HL-60/S4 treated with phorbol 12-myristate 13-acetate at 8.2 ng/mL for 4 days and 3 days (cell line): Measurements from ENCODE around the gene MANEA.
"Not testable (repeated sequence)": the region's sequence is repeated elsewhere in the genome, so short reads cannot be mapped to it uniquely, and the experiment has no call there.

Experiments used
- in situ Hi-C: fragments of 300-500 bp; cut with MboI; formaldehyde crosslinking; loops from 2 replicates; pipeline ENCODE4 v1.15.0; 2022; ENCODE audit warnings: low sequenced_read_pairs

Gene MANEA, protein sequence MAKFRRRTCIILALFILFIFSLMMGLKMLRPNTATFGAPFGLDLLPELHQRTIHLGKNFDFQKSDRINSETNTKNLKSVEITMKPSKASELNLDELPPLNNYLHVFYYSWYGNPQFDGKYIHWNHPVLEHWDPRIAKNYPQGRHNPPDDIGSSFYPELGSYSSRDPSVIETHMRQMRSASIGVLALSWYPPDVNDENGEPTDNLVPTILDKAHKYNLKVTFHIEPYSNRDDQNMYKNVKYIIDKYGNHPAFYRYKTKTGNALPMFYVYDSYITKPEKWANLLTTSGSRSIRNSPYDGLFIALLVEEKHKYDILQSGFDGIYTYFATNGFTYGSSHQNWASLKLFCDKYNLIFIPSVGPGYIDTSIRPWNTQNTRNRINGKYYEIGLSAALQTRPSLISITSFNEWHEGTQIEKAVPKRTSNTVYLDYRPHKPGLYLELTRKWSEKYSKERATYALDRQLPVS

DNA sequence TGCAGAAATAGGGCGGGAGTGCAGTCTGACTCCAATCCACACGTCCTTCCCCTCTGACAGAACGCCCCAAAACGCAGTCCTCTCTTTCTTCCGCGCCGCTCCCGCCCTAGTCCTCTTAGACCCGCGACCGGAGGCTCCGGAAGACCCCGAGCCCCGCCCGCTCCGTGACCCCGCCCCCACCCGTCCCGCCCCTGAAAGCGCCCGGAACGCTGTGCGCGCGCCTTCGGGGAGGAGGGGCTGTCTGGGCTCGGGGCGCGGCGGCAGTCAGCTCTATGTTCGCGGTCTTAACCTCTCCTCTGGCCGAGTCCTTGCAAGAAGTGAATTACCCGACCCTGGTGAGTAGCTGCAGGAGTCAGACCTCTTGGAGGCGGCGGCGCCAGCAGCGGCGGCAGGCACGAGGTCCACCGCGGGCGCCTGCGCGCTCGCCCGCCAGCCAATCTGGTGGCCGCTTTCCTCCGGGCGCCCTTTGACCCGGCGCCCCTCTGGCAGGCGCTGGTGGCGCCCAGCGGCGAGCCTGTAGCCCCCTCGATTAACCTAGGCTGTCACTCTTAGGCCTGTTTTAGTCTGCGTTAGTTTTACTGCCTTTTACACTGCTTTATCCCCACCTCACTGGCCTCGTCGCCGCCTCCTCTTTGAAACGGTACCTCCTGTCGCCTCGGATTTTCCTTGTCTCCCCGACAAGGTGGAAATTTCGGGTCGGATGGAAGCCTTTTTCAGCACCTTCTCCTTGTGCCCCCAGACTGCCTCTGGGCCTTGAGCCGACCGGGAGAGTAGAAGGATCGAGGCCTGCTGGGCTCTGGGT is at the start of gene MANEA:
Gene MANEA, plus strand, starts transcription at position 232 of the 802 bp plus-strand sequence. CDS start 8,905 bp downstream, outside the sequence.
- in situ Hi-C loops: no loop called here

DNA sequence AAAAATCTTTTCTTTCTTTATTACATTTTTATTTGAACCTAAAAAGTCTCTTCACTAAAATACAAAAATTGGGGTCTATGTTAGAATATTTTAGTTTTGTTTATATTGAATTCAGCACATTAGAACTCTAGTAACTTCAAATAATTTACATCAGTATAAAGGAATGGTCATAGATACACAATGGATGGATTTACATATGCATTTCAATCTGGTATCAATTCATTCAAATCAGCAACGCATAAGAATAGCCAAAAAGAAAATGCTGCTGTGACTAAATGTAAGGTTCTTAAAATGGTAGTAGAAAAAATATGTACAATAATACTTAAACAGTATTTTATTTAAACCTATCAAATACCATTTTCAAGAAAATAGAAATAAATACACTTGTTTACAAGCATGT is 47.6 kb upstream of the MANEA start:
- in situ Hi-C loops: no loop called here

DNA sequence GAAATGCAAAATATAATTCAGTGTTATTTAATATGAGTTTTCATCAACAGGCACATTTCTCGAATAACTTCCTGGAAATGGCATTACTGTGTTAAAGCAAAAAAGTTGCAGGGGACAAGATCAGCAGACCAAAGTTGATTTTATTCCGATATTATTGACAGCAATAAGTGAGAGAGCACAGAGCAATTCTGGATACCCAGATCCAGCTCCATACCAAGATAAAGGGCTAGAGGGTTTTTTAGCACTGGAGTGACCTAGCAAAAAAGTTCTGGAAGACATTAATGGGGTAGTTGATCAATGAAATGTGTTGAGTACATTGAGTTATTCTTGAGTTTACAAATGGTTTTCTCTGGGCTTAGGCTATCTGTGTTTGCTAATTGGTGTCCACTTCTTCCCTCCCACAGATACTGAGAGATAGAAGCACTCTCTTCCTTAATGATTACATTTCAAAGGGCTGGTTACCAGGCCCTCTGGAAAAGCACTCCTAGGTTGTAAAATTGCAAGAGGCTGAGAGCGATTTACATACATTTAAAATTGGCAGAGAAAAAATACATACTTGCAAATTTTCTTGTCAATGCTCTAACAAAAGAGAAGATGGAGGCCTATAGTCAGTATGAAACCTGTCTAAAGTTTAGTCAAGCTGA is 47.0 kb upstream of the MANEA start:
- in situ Hi-C loops: no loop called here

DNA sequence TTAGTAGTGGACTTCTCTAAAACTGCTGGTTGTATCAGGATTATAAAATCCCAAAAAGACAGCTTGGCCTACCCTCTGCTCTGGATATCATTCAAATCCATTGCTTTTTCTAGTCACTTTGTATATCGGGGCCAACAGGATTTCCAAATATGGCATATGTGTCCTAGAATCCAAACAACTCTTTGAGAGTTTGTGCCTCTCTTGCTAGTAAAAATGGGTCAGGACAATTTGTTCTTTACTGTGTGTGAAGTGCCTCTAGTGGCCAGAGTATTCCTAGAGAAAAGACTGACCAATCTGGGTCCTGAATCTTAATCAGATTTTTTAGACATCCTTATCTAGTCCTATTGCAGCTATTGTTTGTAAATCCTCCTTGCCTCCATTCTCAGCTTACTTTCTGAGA is 33.5 kb upstream of the MANEA start:
- in situ Hi-C loops: no loop called here

DNA sequence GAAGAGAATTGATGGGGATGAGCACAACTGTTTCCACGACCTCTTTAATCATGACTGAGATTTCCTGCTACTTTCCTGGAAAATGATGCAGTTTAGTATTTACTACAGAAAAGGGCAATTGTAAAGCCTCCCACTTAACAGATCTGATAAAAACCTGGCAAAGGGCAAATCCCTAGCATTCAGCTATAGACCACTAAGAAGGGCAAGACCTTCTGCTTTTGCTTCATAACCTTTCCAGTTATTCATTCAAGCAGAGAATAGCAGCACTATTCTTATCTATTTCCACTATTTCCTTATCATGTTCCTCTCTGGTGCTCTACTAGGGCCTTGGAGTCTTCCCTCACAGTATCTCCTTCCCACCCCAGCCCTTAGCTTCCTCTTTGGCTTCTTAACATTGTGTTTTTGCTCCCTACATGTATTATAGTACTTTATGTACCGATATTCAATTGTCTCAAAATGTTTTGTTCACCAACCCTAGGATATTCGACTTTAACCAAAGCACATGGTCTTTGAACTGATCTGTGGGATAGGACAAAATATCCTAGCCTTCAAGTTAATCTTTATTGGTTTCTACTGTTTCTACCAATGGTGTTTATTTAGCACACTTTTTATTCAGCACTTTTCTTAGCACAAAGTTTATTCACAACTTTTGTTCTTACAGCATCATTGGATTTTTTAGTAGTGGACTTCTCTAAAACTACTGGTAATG is 32.7 kb upstream of the MANEA start:
- in situ Hi-C loops: no loop called here

DNA sequence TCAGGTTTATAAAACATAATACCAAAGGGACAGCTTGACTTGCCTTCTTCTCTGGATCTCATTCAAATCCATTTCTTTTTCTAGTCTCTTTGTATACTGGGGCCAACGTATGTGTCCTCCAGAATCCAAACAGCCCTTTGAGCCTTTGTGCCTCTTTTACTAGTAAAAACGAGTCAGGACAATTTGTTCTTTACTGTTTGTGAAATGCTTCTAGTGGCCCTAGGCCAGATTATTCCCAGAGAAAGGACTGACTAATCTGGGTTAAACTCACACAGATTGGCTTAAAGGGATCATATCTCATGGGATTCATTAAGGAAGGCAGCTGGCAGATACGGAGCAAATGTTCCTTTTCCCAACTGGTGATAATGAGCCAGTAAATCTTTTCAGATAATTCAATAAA is 32.1 kb upstream of the MANEA start:
- in situ Hi-C loops: no loop called here

DNA sequence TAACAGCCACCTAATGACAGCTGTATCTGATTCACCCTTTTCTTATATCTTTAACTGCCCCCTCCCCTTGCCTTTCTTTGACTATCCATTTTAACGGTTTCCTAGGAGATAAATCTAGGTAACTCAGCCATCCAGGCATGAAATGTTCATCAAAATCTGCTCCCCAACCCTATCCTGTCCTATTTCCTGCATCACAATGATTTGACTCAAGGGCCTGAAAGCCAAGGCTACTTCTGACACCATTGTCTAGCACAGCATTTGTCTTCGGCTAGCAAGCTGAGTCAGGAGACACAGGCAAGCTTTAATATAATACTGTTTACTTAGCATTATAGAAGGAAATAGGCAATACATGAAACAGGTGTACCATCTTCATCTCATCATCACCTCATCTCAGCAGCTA is 31.6 kb upstream of the MANEA start:
- in situ Hi-C loops: no loop called here

DNA sequence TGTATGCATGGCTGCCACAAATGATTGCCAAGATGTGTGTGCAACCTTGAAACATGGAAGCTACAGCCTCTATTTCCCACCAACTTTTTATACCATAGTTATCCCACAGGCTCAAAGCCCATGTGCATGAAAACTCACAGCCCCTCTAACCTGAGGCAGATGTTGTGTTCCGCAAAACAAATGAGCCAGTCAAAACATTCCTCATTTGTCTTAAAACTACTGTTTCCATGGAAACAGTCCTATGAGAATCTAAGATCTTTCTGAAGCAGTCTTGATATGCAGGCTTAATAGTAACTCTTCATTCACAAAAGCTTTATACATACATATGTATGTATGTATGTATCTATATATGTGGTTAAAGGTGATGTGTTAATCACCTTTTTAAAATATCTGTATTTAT is 31.2 kb upstream of the MANEA start:
- in situ Hi-C loops: no loop called here

DNA sequence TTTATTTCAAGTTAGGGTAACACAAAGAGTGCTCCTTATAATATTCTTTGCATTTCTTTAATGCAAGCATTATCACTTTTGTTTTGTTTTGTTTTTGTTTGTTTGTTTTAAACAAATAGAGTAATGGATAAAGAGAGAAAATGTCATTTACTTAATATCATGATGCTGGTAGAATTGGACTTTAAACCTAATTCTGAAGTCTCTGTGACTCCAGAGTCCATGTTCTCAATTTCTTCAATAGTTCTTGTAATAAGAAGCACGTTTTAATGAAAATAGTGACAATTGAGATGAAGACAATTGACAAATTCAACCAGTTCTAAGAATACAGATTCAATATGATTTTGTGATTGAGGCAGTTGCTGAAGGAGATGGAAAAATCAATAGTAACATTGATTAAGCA is 30.3 kb upstream of the MANEA start:
- in situ Hi-C loops: no loop called here

DNA sequence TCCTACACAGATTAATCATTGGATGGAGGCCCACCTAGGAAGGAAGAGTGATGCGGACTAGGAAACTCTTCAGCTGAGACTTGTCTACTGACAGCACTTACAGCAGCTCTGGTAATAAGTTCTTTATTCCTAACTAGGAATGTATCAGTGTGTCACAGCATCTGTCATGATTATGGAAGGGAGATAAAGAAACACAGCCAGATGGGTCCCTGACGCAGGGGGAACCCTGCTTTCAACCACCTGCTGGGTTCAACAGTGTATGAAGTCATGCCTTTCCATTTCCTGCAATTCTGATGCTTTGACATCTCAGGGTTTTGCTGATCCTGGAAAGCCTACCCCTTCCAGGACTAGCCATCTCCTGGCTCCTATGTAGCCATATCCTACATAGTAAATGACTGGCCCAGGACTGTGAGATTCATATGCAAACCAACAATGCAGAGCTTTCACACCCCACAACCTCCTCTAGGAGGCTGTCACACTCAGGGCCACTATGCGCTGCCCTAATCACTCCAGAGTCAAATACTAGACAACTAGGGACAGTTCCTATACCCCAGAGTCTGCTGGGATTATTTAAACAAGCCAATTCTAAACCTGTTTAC is 29.0 kb upstream of the MANEA start:
- in situ Hi-C loops: no loop called here

DNA sequence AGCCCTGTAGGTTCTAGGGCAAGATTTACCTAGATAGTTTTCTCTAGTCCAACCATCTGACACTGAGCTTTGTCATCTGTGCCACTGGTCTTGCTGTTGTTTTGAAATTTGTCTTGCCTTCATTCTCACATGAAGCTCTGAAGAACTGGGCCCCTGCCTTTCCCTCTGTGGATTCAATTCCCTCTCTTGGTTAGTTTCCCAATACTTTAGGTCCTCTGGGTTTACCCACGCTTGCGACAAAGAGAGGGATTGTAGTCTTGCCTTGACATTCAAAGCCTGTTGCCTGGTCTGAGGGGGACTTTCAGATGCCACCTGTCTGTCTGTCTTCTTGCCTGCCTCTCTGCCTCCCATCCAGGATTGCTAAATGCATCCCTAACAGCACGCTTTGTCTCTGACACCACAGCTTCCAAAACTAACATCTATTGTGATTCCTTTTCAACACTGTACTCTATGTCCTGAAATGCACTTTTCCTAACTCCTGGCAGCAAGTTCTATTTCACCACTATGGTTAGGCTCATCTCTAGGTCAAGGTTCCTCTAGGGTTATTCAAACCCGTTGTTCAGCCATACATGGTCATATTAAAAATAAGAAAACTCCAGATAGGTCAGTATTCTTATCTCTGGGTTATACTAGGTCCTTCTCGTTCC is 25.5 kb upstream of the MANEA start:
- in situ Hi-C loops: no loop called here

DNA sequence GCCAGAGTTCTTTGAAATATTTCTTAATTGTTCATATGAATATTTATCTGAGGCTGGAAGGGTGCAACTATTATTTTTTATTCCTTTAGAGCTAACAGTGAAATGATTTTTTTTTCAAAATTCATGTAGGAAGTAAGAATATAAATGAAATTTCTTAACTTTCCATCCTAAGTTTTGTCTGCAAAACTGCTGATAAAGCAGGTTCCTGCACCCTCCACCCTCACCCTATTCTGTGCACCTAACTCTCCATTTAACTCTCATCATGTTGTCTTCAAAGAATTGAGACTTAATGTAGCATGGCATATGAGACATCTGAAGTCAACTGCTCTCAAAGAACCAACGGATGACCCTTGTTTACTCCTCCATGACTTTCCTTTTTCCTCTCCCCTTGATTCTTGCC is 23.5 kb upstream of the MANEA start:
- in situ Hi-C loops: no loop called here

DNA sequence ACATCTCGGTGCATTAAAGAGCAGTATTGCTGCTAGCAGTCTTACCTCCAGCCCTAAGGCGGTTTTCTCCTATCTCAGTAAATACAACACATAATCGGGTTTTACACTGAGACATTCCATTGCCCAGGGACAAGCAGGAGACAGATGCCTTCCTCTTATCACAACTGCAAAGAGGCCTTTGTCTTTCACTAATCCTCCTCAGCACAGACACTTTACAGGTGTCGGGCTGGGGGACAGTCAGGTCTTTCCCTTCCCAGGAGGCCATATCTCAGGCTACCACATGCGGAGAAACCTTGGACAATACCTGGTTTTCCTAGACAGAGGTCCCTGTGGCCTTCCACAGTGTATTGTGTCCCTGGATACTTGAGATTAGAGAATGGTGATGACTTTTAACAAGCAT is 16.4 kb upstream of the MANEA start:
- in situ Hi-C loops: not testable (repeated sequence)

DNA sequence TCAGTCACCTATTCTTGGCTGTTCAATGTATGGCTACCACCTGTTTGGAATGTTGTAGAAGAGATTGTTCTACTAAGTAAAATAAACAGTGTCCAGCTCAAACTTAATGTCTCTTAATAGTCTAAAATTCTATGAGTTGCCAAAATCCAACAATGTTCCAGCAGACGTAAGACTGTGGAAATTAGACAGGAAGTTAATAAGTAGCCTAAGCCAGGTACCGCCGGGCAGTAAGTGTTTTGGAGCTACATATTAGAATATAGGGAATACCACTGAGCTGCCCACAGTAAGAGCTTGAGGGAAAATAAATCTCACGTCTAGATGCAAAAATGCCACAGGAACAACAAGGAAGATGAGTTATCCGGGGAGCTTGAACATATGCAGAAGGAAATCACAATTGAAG is 7.8 kb upstream of the MANEA start:
- in situ Hi-C loops: no loop called here

DNA sequence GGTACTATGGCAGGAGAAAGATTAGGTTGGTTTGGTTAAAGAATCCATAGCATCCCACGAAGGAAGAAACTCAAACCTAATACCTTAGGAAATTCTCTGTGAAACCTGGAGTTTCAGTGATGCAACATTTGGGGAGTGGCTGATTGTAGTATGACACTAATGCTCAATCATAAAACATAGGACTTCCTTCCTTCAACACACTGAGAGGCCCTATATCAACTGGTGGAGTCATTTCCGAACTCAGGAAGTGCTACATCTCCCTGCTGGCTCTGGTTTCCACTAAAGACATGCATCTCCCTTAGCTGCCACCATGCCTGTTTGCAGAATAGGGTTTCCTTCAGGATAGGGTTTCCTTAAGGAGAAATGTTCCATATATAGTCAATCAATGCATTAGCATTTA is 5.2 kb upstream of the MANEA start:
- in situ Hi-C loops: no loop called here

DNA sequence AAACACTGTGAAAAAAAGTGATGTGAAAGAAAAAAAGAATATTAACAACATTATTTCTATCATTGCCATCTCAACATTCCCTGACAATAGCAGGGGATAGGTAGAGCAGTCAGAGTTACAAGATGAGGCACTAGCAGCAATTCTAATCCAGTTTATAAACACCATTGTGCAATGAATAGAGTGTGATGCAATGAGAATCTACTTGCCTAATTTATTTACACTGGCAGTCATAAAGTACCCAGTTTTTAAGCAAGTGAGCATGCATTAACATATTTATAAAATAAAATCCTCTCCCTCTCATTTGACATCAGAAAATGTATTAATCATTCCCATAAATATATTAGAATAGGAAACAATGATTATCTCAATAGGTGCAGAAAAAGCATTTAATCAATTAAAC is 2.5 kb upstream of the MANEA start:
- in situ Hi-C loops: no loop called here

DNA sequence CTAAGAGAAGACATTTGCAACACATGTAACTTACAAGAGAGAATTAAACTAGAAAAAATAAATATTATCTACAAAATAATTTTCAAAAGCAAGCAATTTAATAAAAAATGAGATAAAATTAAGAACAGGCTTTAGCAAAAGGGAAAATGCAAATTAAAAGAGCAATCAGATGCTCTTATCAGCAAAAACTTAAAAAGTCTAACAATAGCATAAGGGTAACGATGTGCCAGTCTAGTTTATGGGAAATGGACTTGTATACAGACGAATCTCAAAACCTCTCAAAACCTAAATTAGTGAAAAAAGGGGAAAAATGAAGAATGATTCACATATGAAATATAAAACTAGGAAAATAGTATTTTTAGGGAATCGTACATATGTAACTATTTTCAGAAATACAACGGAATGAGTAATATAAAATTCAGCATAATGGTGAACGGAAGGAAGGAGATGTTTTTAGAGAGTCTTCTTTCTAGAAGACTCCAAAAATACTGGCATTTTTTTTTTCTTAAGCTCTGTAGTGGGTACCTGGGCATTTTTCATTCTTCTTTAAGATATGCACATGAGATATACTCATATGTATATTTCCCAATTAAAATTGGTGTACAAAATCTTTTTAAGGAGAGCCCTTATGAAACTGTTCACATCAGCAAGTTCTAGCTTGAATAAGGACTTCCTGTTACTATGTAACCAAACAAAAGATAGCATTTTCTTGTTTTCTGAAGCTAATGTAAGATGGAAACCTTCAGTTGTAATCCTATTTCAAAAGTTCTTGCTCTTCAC is 927 bp upstream of the MANEA start:
- in situ Hi-C loops: no loop called here

DNA sequence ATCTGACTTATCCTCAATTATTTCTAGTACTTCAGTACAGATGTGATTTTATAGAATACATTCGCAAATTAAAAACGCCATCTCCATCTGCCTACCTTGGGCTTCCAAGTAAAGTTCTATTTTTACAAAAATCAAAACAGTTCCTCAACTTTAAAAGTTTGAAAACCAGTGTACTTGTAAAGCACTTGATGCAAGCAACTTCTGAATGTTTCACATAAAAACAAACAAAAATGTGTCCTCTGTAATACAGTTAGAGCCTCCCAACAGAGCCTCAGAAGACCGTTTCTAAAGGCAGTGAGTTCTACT is 384 bp upstream of the MANEA start:
- in situ Hi-C loops: no loop called here

DNA sequence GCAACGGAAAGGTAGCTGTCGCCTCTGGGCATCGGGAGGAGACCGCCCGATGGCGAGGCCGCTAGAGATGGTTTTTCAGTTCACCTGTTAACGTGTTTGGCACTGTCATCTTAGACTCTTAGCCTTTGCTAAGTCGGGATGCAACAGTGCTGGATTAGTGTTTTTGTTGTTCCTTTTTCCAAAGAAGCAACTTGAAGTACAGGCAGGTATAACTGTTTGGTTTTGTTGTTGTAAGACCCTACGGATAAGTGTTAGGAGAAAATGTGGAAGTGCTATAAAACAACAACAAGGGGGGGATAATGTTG is 723 bp downstream of the MANEA start:
- in situ Hi-C loops: no loop called here

DNA sequence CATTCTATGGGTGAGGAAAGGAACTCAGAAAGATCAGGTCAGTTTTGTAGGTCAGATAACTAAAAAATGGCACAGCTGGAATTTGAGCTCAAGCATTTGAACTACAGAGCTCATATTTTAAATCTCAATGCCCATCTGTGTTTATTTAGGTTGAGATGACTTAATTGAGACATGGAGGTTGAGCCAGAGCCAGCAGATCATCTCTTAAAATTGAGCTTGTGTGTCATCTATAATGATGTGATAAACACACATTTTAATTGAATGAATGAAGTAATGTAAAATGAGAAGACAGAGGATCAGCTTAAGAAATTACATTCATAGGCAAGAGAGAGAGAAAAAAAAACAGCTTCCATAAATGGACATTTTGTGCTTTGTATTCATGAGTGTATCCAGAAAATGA is 3.7 kb downstream of the MANEA start:
- in situ Hi-C loops: no loop called here
